WERI-Rb-1 (cell line): ENCODE data around the gene SETD3.

Experiments used
- DNase-seq: peaks from one replicate; pipeline ENCODE4 v3.0.0-alpha.2; 2020
- H3K27ac ChIP-seq: fragments of 250-450 bp; sonication (Bioruptor Pico); 2 replicates; pipeline ENCODE4 v1.5.1; 2020; ENCODE audit warnings: mild to moderate bottlenecking, moderate library complexity
- H3K27me3 ChIP-seq: fragments of 250-450 bp; sonication (Bioruptor Pico); 2 replicates; pipeline ENCODE4 v1.5.1; 2021; ENCODE audit warnings: mild to moderate bottlenecking, low read depth, moderate library complexity; ENCODE audit not compliant: insufficient read depth, severe bottlenecking
- H3K36me3 ChIP-seq: fragments of 250-450 bp; sonication (Bioruptor Pico); 2 replicates; pipeline ENCODE4 v1.5.1; 2020; ENCODE audit warnings: mild to moderate bottlenecking, moderate library complexity
- H3K4me3 ChIP-seq: 2 replicates; pipeline ENCODE4 v1.5.1; 2011; ENCODE audit warnings: low read depth, mild to moderate bottlenecking, control low read depth, low read length
- H3K9me3 ChIP-seq: fragments of 250-450 bp; sonication (Bioruptor Pico); 2 replicates; pipeline ENCODE4 v1.5.1; 2021; ENCODE audit warnings: mild to moderate bottlenecking, moderate library complexity; ENCODE audit not compliant: severe bottlenecking
- TF ChIP-seq, protein P1 (sequence below): IDR thresholded peaks from 2 replicates; pipeline ENCODE4 v1.5.1; 2011; ENCODE audit warnings: low read depth, mild to moderate bottlenecking, control low read depth, inconsistent platforms, low read length

Gene SETD3

DNA sequence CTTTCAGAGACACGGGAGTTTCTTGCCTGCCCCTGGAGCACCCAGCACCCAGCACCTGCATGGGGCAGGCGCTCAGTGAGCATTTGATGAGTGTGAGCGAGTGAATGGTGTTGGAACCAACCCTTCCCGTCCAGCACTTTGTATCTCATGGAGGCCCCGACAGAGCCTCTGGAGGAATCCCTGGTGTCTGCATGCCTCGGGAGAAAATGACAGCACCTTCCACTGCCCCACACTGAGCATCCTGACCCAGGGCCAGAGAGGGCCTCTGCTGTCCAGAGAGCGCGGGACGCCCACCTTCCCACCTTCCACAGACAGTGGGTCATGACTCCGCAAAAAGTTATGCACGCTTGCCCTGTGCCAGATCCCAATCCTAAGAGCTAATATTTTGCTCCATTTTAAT is 105.7 kb downstream of the SETD3 start:
- Histone ChIP-seq H3K36me3 (no peaks in the 10 kb centered on the region), H3K9me3 (no peaks in the 10 kb centered on the region), H3K27me3 (no peaks in the 10 kb centered on the region), H3K4me3 (no peak overlapping the region), H3K27ac (no peak overlapping the region)
- TF ChIP-seq, protein P1, sequence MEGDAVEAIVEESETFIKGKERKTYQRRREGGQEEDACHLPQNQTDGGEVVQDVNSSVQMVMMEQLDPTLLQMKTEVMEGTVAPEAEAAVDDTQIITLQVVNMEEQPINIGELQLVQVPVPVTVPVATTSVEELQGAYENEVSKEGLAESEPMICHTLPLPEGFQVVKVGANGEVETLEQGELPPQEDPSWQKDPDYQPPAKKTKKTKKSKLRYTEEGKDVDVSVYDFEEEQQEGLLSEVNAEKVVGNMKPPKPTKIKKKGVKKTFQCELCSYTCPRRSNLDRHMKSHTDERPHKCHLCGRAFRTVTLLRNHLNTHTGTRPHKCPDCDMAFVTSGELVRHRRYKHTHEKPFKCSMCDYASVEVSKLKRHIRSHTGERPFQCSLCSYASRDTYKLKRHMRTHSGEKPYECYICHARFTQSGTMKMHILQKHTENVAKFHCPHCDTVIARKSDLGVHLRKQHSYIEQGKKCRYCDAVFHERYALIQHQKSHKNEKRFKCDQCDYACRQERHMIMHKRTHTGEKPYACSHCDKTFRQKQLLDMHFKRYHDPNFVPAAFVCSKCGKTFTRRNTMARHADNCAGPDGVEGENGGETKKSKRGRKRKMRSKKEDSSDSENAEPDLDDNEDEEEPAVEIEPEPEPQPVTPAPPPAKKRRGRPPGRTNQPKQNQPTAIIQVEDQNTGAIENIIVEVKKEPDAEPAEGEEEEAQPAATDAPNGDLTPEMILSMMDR = no peak
- DNase-seq = no peak

DNA sequence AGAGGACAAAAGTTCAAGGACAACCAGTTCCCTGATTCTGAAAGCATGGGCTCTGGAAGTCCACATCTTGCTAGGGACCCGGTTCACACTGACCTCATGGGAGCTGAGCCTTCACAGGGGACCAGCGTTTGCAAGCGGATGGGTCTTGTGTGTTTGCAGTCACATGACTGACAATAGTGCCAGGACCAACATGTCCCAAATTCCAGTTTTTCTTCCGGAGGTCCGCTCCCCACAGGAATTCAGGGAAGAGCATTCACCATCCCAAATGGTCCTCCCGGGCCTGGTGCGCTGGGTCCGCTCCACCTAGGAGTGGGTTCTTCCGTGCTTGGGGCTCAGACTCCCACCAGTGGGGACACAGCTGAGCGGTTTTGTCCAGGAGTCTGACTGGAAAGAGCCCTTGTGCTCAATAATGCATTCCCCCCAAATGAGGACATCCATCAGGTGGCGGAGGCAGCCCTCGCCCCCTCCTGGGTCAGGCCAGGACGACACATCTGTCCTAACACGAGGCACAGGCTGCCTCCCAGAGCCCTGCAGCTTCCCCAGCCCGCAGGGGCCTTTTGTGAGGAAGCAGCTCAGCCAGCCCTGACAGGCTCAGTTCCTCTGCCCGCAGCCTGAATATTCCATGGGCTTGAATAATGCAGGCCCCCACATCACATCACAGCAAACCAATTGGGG is 116.9 kb downstream of the SETD3 start:
- DNase-seq = no peak
- Histone ChIP-seq H3K27me3 (no peaks in the 10 kb centered on the region), H3K9me3 (no peaks in the 10 kb centered on the region), H3K36me3 (no peaks in the 10 kb centered on the region), H3K27ac (no peak overlapping the region), H3K4me3 (no peak overlapping the region)
- TF ChIP-seq, protein P1 = no peak

DNA sequence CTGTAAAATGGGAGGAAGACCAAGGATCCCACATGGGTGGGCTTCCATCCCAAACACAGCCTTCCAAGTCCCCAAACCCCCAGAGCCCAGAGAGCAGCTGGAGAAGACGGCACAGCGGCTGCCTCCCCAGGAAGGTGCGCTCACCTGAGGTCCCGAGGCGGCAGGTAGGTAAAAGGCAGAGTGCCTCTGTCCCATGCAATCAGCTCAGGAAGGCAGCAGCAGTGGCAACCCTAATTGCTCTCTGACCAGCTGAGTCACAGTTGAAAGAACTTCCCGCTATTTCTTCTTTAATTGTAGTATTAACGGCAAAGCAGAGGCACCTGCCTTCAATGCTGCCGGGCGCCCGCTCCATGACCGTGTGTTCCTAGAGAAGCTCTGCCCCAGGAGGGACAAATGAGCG is 117.6 kb downstream of the SETD3 start:
- Histone ChIP-seq H3K9me3 (no peaks in the 10 kb centered on the region), H3K27me3 (no peaks in the 10 kb centered on the region), H3K36me3 (no peaks in the 10 kb centered on the region), H3K4me3 (no peak overlapping the region), H3K27ac (no peak overlapping the region)
- DNase-seq = no peak
- TF ChIP-seq, protein P1 = no peak

DNA sequence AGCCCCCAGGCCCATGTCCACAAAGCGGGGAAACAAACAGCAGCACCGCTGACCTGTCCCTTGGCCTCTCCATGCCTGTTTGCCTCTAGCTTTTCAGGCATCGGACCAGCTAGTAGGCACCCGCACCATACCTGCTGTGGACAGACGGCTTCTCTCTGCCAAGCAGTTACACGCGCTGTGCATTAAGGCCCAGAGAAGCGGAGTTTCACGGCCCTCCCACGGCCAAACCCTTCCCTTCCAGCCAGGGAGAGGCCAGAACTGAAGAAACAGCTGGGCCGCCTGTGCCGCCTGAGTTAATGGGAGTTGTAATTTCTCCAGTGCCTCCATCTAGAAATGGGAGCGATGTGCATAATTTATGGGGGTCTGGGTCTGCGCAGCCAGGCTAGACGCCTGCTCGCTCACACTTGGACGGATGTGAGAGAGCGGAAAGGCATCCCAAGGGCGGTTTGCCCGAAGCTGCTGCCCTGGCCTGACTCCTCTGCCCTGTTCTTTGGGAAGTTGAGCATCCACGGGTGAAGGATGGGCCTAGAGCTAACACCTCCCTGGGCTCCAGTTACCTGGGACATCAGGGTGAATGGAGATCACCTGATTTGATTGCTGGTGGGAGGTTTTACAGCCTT is 119.0 kb downstream of the SETD3 start:
- no peaks in the 10 kb centered on the region for H3K9me3 ChIP-seq
- no peak for DNase-seq
- H3K27me3 ChIP-seq = no peaks in the 10 kb centered on the region
- TF ChIP-seq, protein P1 = no peak
- no peak overlapping the region for H3K27ac ChIP-seq
- no peak overlapping the region for H3K4me3 ChIP-seq
- H3K36me3 ChIP-seq = no peaks in the 10 kb centered on the region

DNA sequence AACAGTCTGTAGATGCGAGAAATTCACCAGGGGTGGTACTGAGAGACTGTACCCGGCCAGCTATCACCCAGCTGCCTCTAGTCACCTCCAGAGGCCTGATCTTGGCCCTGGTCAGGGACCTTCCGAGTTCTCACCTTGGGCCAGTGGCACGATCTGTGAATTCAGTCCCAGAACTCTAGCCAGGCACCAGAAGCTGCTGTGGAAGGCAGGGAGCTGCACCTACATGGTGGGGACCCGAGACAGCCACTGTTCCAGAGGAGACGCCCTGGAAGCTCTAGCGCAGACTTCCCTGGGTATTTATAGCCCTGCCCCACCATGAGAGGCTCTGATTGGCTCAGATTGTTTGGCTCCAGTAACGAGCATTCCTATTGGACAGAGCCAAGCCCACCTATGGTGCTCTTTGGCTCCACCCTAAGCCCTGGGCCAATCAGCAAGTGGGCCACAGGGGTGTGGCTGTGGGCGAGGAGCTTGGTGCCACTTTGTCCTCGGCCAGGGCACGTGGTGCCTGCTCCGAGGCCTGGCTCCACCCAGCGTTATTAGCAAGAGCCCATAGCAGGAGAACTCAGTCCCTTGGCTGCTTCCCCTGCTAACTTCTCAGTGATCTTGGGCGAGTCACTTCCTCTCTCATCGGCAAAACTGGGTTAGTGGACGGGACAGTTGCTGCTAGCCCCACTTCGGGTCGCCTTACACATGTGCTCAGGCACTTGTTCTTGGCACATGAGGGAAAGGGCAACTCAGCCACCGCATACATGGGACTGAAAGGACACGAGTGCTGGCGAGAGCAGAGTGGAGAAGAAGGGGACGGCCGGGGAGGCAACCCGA is 119.7 kb downstream of the SETD3 start:
- no peaks in the 10 kb centered on the region for H3K36me3 ChIP-seq
- H3K27ac ChIP-seq = no peak overlapping the region
- no peaks in the 10 kb centered on the region for H3K27me3 ChIP-seq
- no peaks in the 10 kb centered on the region for H3K9me3 ChIP-seq
- TF ChIP-seq, protein P1 = no peak
- no peak for DNase-seq
- H3K4me3 ChIP-seq = no peak overlapping the region
